Measurements from ENCODE around the gene LZTFL1.
"Not testable (repeated sequence)": the region's sequence is repeated elsewhere in the genome, so short reads cannot be mapped to it uniquely, and the experiment has no call there.

Gene LZTFL1

GRCh38 chr3:45864760-45865519 is 23.0 kb upstream of the LZTFL1 start:
- DNase-seq, result peak in 1 of 5 experiments; percentile 64

- peak in 1 of 5 experiments; percentile 33 for DNase-seq
Measured at GRCh38 chr3:45861043-45861719, 19.3 kb upstream of the LZTFL1 start.

GRCh38 chr3:45860481-45860880 is 18.6 kb upstream of the LZTFL1 start:
- DNase-seq, result no peak

- no peak for DNase-seq
Measured at GRCh38 chr3:45858809-45859543, 17.1 kb upstream of the LZTFL1 start.

- not testable (repeated sequence) for DNase-seq
Measured at GRCh38 chr3:45857024-45857423, 15.1 kb upstream of the LZTFL1 start.

GRCh38 chr3:45856323-45856722 is 14.4 kb upstream of the LZTFL1 start:
- DNase-seq, result not testable (repeated sequence)

GRCh38 chr3:45852828-45853227 is 10.9 kb upstream of the LZTFL1 start:
- no peak for DNase-seq

- no peak for DNase-seq
Measured at GRCh38 chr3:45848392-45848791, 6.5 kb upstream of the LZTFL1 start.

- DNase-seq, result no peak
Measured at GRCh38 chr3:45844616-45845015, 2.7 kb upstream of the LZTFL1 start.

- no peak for DNase-seq
Measured at GRCh38 chr3:45842851-45843625, 1.1 kb upstream of the LZTFL1 start.

- DNase-seq, result peak in 1 of 5 experiments; percentile 52
Measured at GRCh38 chr3:45841420-45841756, 531 bp downstream of the LZTFL1 start.

GRCh38 chr3:45838466-45838865 is 3.5 kb downstream of the LZTFL1 start:
- no peak for DNase-seq

- peak in 1 of 5 experiments; percentile 7 for DNase-seq
Measured at GRCh38 chr3:45832699-45833098, 9.2 kb downstream of the LZTFL1 start.

GRCh38 chr3:45830121-45830520 is 11.8 kb downstream of the LZTFL1 start:
- DNase-seq, result no peak

GRCh38 chr3:45826908-45827307 is 15.0 kb downstream of the LZTFL1 start:
- DNase-seq, result no peak

- no peak for DNase-seq
Measured at GRCh38 chr3:45826321-45826720, 15.6 kb downstream of the LZTFL1 start.

GRCh38 chr3:45821127-45821526 is 20.8 kb downstream of the LZTFL1 start:
- DNase-seq, result no peak

GRCh38 chr3:45819543-45819942 is 22.4 kb downstream of the LZTFL1 start:
- no peak for DNase-seq

- no peak for DNase-seq
Measured at GRCh38 chr3:45817831-45818522, 23.9 kb downstream of the LZTFL1 start.

GRCh38 chr3:45816544-45816943 is 25.4 kb downstream of the LZTFL1 start:
- DNase-seq, result no peak

- no peak for DNase-seq
Measured at GRCh38 chr3:45814322-45814721, 27.6 kb downstream of the LZTFL1 start.
